Measurements from ENCODE around the gene ADAMTS7.
"Not testable (repeated sequence)": the region's sequence is repeated elsewhere in the genome, so short reads cannot be mapped to it uniquely, and the experiment has no call there.

The ADAMTS7 gene

DNA sequence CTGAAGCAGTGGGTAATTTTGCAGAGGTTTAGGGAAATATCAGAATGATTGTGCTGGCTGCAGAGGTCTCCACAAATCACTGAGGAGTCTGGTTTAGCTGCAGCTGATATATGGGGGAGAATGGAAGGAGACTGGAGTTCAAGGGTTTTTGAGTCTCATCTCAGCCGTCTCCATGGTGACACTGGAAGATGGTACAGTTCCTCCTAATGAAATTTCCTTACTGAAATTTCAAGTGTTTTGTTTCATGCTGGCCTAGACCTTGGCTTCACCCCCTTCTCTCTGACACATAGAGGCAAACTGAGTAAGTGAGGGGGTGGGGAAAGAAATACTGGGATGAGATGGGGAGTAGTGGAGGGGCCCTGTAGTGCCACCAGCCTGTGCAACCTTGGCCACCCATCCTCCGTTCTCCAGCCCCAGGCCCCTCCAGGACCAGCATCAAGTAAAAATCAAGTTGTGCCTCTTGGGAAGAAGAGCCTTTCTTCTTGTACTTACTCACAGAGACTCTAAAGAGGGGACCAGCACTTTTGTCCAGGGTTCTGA is 43.6 kb upstream of the ADAMTS7 start:
- TF ChIP-seq, protein P1, sequence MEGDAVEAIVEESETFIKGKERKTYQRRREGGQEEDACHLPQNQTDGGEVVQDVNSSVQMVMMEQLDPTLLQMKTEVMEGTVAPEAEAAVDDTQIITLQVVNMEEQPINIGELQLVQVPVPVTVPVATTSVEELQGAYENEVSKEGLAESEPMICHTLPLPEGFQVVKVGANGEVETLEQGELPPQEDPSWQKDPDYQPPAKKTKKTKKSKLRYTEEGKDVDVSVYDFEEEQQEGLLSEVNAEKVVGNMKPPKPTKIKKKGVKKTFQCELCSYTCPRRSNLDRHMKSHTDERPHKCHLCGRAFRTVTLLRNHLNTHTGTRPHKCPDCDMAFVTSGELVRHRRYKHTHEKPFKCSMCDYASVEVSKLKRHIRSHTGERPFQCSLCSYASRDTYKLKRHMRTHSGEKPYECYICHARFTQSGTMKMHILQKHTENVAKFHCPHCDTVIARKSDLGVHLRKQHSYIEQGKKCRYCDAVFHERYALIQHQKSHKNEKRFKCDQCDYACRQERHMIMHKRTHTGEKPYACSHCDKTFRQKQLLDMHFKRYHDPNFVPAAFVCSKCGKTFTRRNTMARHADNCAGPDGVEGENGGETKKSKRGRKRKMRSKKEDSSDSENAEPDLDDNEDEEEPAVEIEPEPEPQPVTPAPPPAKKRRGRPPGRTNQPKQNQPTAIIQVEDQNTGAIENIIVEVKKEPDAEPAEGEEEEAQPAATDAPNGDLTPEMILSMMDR (conservative IDR thresholded peaks at IDR 0.05; ENCODE audit: low read depth, low read length) = no peak
- Histone ChIP-seq H3K27me3 (ENCODE audit: insufficient read depth, low read depth) (no peaks in the 10 kb centered on the region), H2AFZ (ENCODE audit: low read depth) (no peak overlapping the region), H3K9ac (no peak overlapping the region), H3K4me2 (no peak overlapping the region), H3K27ac (no peak overlapping the region), H3K4me1 (ENCODE audit: low read depth, poor library complexity, severe bottlenecking) (peaks cover 18% of the 10 kb centered on the region), H4K20me1 (ENCODE audit: insufficient read depth) (no peaks in the 10 kb centered on the region), H3K4me3 (IDR thresholded peaks at IDR 0.05; ENCODE audit: insufficient read depth, low read depth, low read length) (no peak overlapping the region), H3K36me3 (ENCODE audit: insufficient read depth) (no peaks in the 10 kb centered on the region), H3K79me2 (ENCODE audit: insufficient read depth, low read depth) (no peaks in the 10 kb centered on the region)

DNA sequence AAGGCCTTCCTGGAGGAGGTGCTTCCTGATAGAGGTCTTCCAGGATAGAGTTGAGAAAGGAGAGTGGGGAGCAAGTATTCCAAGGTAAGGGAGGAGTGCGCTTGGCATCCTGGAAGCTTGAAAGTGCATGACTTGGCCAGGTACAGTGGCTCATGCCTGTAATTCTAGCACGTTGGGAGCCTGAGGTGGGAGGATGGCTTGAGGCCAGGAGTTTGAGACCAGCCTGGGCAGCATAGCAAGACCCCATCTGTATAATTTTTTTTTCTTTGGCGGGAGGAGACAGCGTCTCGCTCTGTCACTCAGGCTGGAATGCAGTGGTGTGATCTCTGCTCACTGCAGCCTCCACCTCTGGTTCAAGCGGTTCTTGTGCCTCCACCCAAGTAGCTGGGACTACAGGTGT is 42.2 kb upstream of the ADAMTS7 start:
- Histone ChIP-seq H3K36me3 (ENCODE audit: insufficient read depth) (no peaks in the 10 kb centered on the region), H3K4me1 (ENCODE audit: low read depth, poor library complexity, severe bottlenecking) (peaks cover 7% of the 10 kb centered on the region), H4K20me1 (ENCODE audit: insufficient read depth) (no peaks in the 10 kb centered on the region), H3K27ac (no peak overlapping the region), H3K9ac (no peak overlapping the region), H2AFZ (ENCODE audit: low read depth) (no peak overlapping the region), H3K4me2 (no peak overlapping the region), H3K4me3 (IDR thresholded peaks at IDR 0.05; ENCODE audit: insufficient read depth, low read depth, low read length) (no peak overlapping the region), H3K27me3 (ENCODE audit: insufficient read depth, low read depth) (no peaks in the 10 kb centered on the region), H3K79me2 (ENCODE audit: insufficient read depth, low read depth) (no peaks in the 10 kb centered on the region)
- TF ChIP-seq, protein P1 (conservative IDR thresholded peaks at IDR 0.05; ENCODE audit: low read depth, low read length) = no peak

DNA sequence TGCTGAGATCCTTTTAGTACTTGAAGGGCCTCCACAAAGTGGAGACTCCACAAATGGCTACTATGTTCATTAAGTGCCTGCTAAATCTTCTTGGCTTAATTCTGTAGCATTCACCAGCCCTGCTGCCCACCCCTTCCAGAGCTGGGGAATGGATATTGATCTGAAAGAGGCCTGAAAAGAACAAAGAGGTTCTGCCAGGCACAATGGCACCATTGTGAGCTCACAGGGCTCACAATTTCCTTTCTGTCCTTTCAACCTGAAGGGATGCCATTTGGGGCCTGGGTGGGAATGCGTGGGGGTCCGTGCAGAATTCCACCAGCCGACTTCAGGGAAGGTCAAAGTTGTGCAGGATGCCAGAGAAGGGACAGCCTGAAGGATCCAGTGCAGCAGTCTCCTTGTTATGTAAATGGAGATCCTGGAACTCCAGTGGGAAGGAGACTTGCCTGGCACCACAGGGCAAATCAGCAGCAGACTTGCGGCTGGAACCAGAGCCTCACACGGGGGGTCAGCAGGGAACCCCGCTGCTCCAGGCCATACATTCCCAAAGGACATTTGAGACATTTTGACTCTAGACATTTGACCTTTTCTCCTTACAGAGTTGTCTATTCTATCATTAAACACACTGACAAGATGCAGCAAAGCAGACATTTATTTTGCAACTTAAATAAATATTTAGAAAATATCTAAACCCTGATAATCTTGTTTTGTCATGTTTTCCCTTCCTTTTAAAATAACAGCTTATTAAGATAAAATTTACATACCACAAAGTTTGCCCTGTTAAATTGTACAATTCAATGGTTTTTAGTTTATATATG is 39.9 kb upstream of the ADAMTS7 start:
- Histone ChIP-seq H3K9ac (no peak overlapping the region), H3K36me3 (ENCODE audit: insufficient read depth) (no peaks in the 10 kb centered on the region), H4K20me1 (ENCODE audit: insufficient read depth) (no peaks in the 10 kb centered on the region), H3K27me3 (ENCODE audit: insufficient read depth, low read depth) (no peaks in the 10 kb centered on the region), H2AFZ (ENCODE audit: low read depth) (no peak overlapping the region), H3K27ac (no peak overlapping the region), H3K4me1 (ENCODE audit: low read depth, poor library complexity, severe bottlenecking) (no peaks in the 10 kb centered on the region), H3K79me2 (ENCODE audit: insufficient read depth, low read depth) (no peaks in the 10 kb centered on the region), H3K4me3 (IDR thresholded peaks at IDR 0.05; ENCODE audit: insufficient read depth, low read depth, low read length) (no peak overlapping the region), H3K4me2 (no peak overlapping the region)
- TF ChIP-seq, protein P1 (conservative IDR thresholded peaks at IDR 0.05; ENCODE audit: low read depth, low read length) = no peak

DNA sequence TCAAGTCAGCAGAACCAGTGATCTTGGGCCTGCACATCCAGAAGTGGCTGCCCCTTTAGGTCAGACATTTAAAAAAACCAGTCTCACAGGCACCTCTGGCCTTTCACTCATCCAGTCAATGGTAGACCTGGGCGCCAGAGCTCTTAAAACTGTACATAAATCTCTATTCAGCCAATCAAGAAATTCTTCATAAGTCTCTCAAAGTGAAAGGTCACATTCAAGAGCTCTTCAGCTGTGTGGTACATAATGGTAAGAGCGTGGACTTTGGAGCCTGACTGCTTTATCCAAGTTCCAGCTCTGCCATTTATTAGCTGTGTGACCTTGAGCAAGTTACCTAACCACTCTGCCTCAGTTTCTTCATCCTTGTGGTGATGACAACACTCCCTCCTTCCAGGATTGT is 39.1 kb upstream of the ADAMTS7 start:
- H3K36me3 ChIP-seq (ENCODE audit: insufficient read depth) = no peaks in the 10 kb centered on the region
- no peak overlapping the region for H3K4me2 ChIP-seq
- H2AFZ ChIP-seq (ENCODE audit: low read depth) = no peak overlapping the region
- H3K27ac ChIP-seq = no peak overlapping the region
- H4K20me1 ChIP-seq (ENCODE audit: insufficient read depth) = no peaks in the 10 kb centered on the region
- TF ChIP-seq, protein P1 (conservative IDR thresholded peaks at IDR 0.05; ENCODE audit: low read depth, low read length) = no peak
- H3K4me3 ChIP-seq (IDR thresholded peaks at IDR 0.05; ENCODE audit: insufficient read depth, low read depth, low read length) = no peak overlapping the region
- no peaks in the 10 kb centered on the region for H3K4me1 ChIP-seq (ENCODE audit: low read depth, poor library complexity, severe bottlenecking)
- no peaks in the 10 kb centered on the region for H3K79me2 ChIP-seq (ENCODE audit: insufficient read depth, low read depth)
- H3K9ac ChIP-seq = no peak overlapping the region
- H3K27me3 ChIP-seq (ENCODE audit: insufficient read depth, low read depth) = no peaks in the 10 kb centered on the region

DNA sequence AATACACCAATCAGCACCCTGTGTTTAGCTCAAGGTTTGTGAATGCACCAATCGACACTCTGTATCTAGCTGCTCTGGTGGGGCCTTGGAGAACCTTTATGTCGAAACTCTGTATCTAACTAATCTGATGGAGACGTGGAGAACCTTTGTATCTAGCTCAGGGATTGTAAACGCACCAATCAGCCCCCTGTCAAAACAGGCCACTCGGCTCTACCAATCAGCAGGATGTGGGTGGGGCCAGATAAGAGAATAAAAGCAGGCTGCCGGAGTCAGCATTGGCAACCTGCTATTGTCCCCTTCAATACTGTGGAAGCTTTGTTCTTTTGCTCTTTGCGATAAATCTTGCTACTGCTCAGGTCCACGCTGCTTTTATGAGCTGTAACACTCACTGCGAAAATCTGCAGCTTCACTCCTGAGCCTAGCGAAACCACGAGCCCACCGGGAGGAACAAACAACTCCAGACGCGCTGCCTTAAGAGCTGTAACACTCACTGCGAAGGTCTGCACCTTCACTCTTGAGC is 36.2 kb upstream of the ADAMTS7 start:
- not testable (repeated sequence) for H2AFZ ChIP-seq (ENCODE audit: low read depth); H3K27ac ChIP-seq; H3K4me1 ChIP-seq (ENCODE audit: low read depth, poor library complexity, severe bottlenecking); H3K27me3 ChIP-seq (ENCODE audit: insufficient read depth, low read depth); H3K79me2 ChIP-seq (ENCODE audit: insufficient read depth, low read depth); H3K36me3 ChIP-seq (ENCODE audit: insufficient read depth); H3K9ac ChIP-seq; H3K4me3 ChIP-seq (IDR thresholded peaks at IDR 0.05; ENCODE audit: insufficient read depth, low read depth, low read length); H3K4me2 ChIP-seq; H4K20me1 ChIP-seq (ENCODE audit: insufficient read depth)

DNA sequence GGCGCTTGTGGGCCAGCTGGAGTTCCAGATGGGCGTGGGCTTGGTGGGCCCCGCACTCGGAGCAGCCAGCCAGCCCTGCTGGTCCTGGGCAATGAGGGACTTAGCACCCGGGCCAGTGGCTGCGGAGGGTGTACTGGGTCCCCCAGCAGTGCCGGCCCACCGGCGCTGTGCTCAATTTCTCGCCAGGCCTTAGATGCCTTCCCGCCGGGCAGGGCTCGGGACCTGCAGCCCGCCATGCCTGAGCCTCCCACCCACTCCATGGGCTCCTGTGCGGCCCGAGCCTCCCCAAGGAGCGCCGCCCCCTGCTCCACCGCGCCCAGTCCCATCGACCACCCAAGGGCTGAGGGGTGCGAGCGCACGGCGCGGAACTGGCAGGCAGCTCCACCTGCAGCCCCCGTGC is 35.6 kb upstream of the ADAMTS7 start:
- not testable (repeated sequence) for H4K20me1 ChIP-seq (ENCODE audit: insufficient read depth); H3K36me3 ChIP-seq (ENCODE audit: insufficient read depth); H2AFZ ChIP-seq (ENCODE audit: low read depth); H3K79me2 ChIP-seq (ENCODE audit: insufficient read depth, low read depth); H3K4me3 ChIP-seq (IDR thresholded peaks at IDR 0.05; ENCODE audit: insufficient read depth, low read depth, low read length); H3K27me3 ChIP-seq (ENCODE audit: insufficient read depth, low read depth); H3K4me1 ChIP-seq (ENCODE audit: low read depth, poor library complexity, severe bottlenecking); H3K4me2 ChIP-seq; H3K9ac ChIP-seq; H3K27ac ChIP-seq

All from KMS-11 (cell line).